GM12873 (cell line): Measurements from ENCODE around the gene ADAMTS1.

ENCODE experiments used
- TF ChIP-seq, protein P1 (sequence below): IDR thresholded peaks from 2 replicates; pipeline ENCODE4 v1.5.1; 2012; ENCODE audit warnings: low read depth, mild to moderate bottlenecking, moderate library complexity, low read length, control low read depth; ENCODE audit not compliant: insufficient read depth; ENCODE audit errors: missing control alignments

Gene ADAMTS1

DNA sequence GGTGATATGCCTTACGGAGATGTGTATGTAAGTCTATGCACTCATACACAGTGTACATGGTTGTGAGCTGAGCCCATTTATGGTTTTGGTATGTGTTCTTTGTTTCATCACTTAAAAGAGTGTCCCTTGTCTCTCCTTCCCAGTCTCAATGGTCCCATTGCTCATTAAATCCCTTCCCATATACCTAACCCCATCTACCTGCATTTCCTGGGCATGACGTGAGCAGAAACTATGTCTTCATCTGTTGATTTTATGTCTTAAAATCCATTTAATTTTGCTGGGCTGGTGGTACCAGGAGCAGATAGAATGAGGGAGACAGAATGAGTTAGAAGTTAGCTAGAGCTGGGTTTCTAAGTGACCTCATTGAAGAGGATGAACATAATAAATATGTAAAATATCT, 44.8 kb downstream of the ADAMTS1 start:
- TF ChIP-seq, protein P1, sequence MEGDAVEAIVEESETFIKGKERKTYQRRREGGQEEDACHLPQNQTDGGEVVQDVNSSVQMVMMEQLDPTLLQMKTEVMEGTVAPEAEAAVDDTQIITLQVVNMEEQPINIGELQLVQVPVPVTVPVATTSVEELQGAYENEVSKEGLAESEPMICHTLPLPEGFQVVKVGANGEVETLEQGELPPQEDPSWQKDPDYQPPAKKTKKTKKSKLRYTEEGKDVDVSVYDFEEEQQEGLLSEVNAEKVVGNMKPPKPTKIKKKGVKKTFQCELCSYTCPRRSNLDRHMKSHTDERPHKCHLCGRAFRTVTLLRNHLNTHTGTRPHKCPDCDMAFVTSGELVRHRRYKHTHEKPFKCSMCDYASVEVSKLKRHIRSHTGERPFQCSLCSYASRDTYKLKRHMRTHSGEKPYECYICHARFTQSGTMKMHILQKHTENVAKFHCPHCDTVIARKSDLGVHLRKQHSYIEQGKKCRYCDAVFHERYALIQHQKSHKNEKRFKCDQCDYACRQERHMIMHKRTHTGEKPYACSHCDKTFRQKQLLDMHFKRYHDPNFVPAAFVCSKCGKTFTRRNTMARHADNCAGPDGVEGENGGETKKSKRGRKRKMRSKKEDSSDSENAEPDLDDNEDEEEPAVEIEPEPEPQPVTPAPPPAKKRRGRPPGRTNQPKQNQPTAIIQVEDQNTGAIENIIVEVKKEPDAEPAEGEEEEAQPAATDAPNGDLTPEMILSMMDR: no peak

- TF ChIP-seq, protein P1: no peak
Observed at GRCh38 chr21:26800001-26800400, 45.2 kb downstream of the ADAMTS1 start.

DNA sequence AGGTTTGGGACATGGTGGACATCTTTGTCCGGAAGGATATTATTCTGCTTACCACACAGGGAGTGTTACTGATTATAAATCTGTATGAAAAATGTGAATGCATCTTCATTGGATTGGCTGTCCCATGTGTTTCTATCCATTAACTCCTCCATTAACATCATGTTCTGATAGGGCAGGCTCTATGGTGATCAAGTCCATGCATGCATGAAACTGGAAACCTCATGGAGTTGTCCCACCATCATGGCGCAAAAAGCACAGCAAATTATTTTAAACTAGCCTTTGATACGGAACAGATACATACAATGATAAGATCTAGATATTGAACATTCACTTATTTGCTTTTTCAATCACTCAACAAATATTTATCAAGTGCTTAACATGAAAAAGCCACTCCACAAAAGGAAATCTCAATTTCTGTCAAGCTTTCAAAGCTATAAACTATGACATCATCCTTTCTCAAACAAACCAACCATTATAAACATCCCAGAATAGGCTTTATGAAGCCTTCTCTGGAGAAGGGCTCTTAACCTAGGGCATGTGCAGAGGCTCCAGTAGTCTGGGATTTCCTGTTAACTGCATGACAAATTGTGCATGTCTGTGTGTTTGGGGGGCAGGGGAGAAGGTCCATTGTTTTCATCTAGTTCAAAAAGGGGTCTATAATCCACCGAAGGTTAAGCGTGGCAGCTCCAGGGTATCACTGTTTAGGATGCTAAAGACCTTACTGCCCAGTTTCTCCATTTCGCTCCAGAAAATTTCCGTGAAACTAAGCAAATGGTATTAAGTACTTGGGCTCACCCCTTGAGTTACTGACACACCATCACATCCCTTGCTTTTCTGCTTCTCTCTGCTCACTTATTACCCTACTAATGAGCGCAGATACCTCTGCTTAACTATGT, 46.1 kb downstream of the ADAMTS1 start:
- TF ChIP-seq, protein P1: no peak

- TF ChIP-seq, protein P1: no peak
Observed at GRCh38 chr21:26797878-26798456, 47.2 kb downstream of the ADAMTS1 start.

DNA sequence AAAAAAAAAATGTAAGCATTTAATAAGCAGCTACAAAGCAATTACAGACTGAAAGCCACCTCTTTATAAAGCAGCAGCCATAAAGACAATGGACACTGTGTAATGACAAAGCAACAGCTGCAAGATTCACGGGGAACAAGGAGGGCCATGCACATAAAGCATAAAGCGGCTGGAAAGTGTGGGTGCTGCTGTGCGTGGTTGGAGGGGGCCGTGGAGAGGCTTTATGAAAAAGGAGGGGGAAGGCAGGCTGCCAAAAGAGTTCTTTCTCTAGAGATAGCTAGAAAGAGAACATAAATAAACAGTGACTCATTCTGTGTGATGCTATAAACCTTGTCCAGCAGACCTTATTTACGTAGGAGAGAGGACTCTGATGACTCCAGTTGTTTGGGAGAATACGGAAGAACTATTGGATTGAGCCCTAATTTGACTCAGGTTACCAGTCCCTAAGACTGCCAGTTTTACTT, 49.3 kb downstream of the ADAMTS1 start:
- TF ChIP-seq, protein P1: no peak

GRCh38 chr21:26795412-26795805, 49.8 kb downstream of the ADAMTS1 start:
- TF ChIP-seq, protein P1: no peak

DNA sequence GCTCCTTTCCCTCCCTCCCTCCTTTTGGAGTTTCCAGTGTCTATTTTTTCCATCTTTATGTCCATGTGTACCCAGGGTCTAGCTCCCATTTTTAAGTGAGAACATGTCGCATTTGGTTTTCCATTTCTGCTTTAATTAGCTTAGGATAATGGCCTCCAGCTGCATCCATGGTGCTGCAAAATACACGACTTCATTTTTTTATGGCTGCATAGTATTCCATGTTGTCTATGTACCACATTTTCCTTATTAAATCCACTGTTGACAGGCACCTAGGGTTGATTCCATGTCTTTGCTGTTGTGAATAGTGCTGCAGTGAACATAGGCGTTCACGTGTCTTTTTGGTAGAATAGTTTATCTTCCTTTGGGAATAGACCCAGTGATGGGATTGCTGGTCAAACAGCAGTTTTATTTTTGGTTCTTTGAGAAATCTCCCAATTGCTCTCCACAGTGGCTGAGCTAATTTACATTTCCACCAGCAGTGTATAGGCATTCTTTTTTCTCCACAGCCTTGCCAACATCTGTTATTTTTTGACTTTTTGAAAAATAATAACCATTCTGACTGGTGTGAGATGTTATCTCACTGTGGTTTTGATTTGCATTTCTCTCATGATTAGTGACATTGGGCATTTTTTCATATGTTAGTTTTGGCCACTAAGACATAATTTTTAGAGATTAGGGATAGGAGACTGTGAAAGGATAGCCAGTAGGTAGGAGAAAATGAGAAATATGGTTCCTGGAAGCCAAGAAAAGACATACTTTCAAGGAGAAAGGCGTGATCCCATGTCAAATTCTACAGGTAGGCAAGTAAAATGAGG, 50.4 kb downstream of the ADAMTS1 start:
- TF ChIP-seq, protein P1: no peak
